ENCODE results near the gene KPNA1. TPM values are rescaled to one million over a fixed set of nuclear protein-coding genes. Genes with fewer than 3 reads are reported as not detected.

KPNA1 gene
- total and polyA plus RNA-seq, 9 donors, result 10.7 to 68.3 (median 50.5) TPM

- WGBS, 3 donors, result 86 to 89% (median 88%) methylated on average over 6 of the region's 6 CpGs
- Histone ChIP-seq H3K4me1 (ENCODE audit: insufficient read depth) (peaks cover 1% of the 10 kb centered on the region), H3K4me3 (no peak overlapping the region), H3K27me3 (no peaks in the 10 kb centered on the region), H3K9me3 (no peaks in the 10 kb centered on the region), H3K27ac (no peak overlapping the region), H3K36me3 (no peaks in the 10 kb centered on the region)
- intact Hi-C loops (cut with DNase I), result no loop called here
- no peak for TF ChIP-seq CTCF (IDR thresholded peaks at IDR 0.05)
- no peak for TF ChIP-seq POLR2A (IDR thresholded peaks at IDR 0.05)
- no peak for TF ChIP-seq EP300 (IDR thresholded peaks at IDR 0.05)
- DNase-seq, result no peak
Measured at GRCh38 chr3:122410639-122411038, 104.1 kb downstream of the KPNA1 start.

GRCh38 chr3:122410111-122410510 lies 104.6 kb downstream of the KPNA1 start:
- Histone ChIP-seq H3K4me1 (ENCODE audit: insufficient read depth) (no peaks in the 10 kb centered on the region), H3K9me3 (no peaks in the 10 kb centered on the region), H3K27ac (no peak overlapping the region), H3K4me3 (no peak overlapping the region), H3K27me3 (no peaks in the 10 kb centered on the region), H3K36me3 (no peaks in the 10 kb centered on the region)
- intact Hi-C loops (cut with DNase I), result no loop called here
- WGBS, 3 donors, result 65 to 81% (median 73%) methylated on average over 4 of the region's 4 CpGs
- DNase-seq, result no peak
- no peak for TF ChIP-seq CTCF (IDR thresholded peaks at IDR 0.05)
- TF ChIP-seq EP300 (IDR thresholded peaks at IDR 0.05), result no peak
- TF ChIP-seq POLR2A (IDR thresholded peaks at IDR 0.05), result no peak

- TF ChIP-seq POLR2A (IDR thresholded peaks at IDR 0.05) (no peak), EP300 (IDR thresholded peaks at IDR 0.05) (no peak), CTCF (IDR thresholded peaks at IDR 0.05) (no peak)
- Histone ChIP-seq H3K4me3 (no peak overlapping the region), H3K4me1 (ENCODE audit: insufficient read depth) (no peaks in the 10 kb centered on the region), H3K27ac (no peak overlapping the region), H3K27me3 (no peaks in the 10 kb centered on the region), H3K36me3 (no peaks in the 10 kb centered on the region), H3K9me3 (no peaks in the 10 kb centered on the region)
- intact Hi-C loops (cut with DNase I), result no loop called here
- no peak for DNase-seq
- WGBS, 3 donors, result 80 to 83% (median 82%) methylated on average over 6 of the region's 6 CpGs
Measured at GRCh38 chr3:122409446-122409845, 105.3 kb downstream of the KPNA1 start.

GRCh38 chr3:122407946-122408345 lies 106.8 kb downstream of the KPNA1 start:
- H3K4me1 ChIP-seq (ENCODE audit: insufficient read depth), result no peaks in the 10 kb centered on the region
- no peak overlapping the region for H3K4me3 ChIP-seq
- H3K27ac ChIP-seq, result no peak overlapping the region
- TF ChIP-seq POLR2A (IDR thresholded peaks at IDR 0.05) (no peak), EP300 (IDR thresholded peaks at IDR 0.05) (no peak), CTCF (IDR thresholded peaks at IDR 0.05) (no peak)
- DNase-seq, result no peak
- intact Hi-C loops (cut with DNase I), result no loop called here
- no peaks in the 10 kb centered on the region for H3K36me3 ChIP-seq
- 88 to 91% (median 88%) methylated on average over 1 of the region's 1 CpG for WGBS, 3 donors
- H3K9me3 ChIP-seq, result no peaks in the 10 kb centered on the region
- H3K27me3 ChIP-seq, result no peaks in the 10 kb centered on the region

- no peak overlapping the region for H3K27ac ChIP-seq
- intact Hi-C loops (cut with DNase I), result no loop called here
- no peak overlapping the region for H3K4me3 ChIP-seq
- H3K9me3 ChIP-seq, result no peaks in the 10 kb centered on the region
- 95 to 99% (median 96%) methylated on average over 4 of the region's 4 CpGs for WGBS, 3 donors
- DNase-seq, result no peak
- TF ChIP-seq POLR2A (IDR thresholded peaks at IDR 0.05) (no peak), EP300 (IDR thresholded peaks at IDR 0.05) (no peak), CTCF (IDR thresholded peaks at IDR 0.05) (no peak)
- no peaks in the 10 kb centered on the region for H3K4me1 ChIP-seq (ENCODE audit: insufficient read depth)
- H3K36me3 ChIP-seq, result no peaks in the 10 kb centered on the region
- no peaks in the 10 kb centered on the region for H3K27me3 ChIP-seq
Measured at GRCh38 chr3:122406198-122406597, 108.5 kb downstream of the KPNA1 start.

All from ovary (tissue), 9 donors.